PC-3 (cell line): ENCODE measurements around the gene ATXN10. TPM values are rescaled to one million over a fixed set of nuclear protein-coding genes. Genes with fewer than 3 reads are reported as not detected.

Experiments used
- ATAC-seq: fragments of 200-7000 bp; cut with Tn5 transposase; 2 replicates; pipeline ENCODE4 v1.9.1; 2020; ENCODE audit warnings: mild to moderate bottlenecking, moderate library complexity
- BruUV-seq: library from RNA; stranded (reverse); fragments of 400-500 nt; replicated peaks from 2 replicates; lab custom pipeline; 2021; lab: Mats Ljungman, UMichigan
- CTCF ChIA-PET: fragments of 300-600 bp; sonication (Branson Sonifier 250); formaldehyde crosslinking; loops from one replicate; lab custom pipeline; 2022; ENCODE audit warnings: antibody characterized with exemption; lab: Charles Lee
- POLR2A ChIA-PET: fragments of 300-600 bp; sonication (Branson Sonifier 250); formaldehyde crosslinking; loops from one replicate; lab custom pipeline; 2022; ENCODE audit warnings: antibody characterized with exemption; ENCODE audit not compliant: unreplicated experiment; lab: Charles Lee
- DNase-seq: peaks from one replicate; pipeline ENCODE4 v3.0.0-alpha.2; 2015
- H2AFZ ChIP-seq: fragments of 300-600 bp; sonication (generic); 2 replicates; pipeline ENCODE4 v1.6.0; 2016; ENCODE audit warnings: antibody characterized with exemption, low read length
- H3F3A ChIP-seq: fragments of 300-600 bp; sonication (generic); one replicate; pipeline ENCODE4 v1.6.0; 2017; ENCODE audit warnings: antibody characterized with exemption, low read length, control low read depth, mild to moderate bottlenecking; ENCODE audit not compliant: unreplicated experiment
- H3K27ac ChIP-seq: fragments of 300-600 bp; sonication (generic); 2 replicates; pipeline ENCODE4 v1.5.1; 2016; ENCODE audit warnings: mild to moderate bottlenecking, low read length
- H3K27me3 ChIP-seq: fragments of 300-600 bp; sonication (generic); 2 replicates; pipeline ENCODE4 v1.6.1; 2016; ENCODE audit warnings: low read length, mixed read lengths
- H3K36me3 ChIP-seq: fragments of 300-600 bp; sonication (generic); 2 replicates; pipeline ENCODE4 v1.6.1; 2016; ENCODE audit warnings: low read depth, mixed run types, low read length, mixed read lengths
- H3K4me1 ChIP-seq: fragments of 300-600 bp; sonication (generic); 2 replicates; pipeline ENCODE4 v1.5.1; 2016; ENCODE audit warnings: low read length; ENCODE audit not compliant: insufficient read depth
- H3K4me2 ChIP-seq: fragments of 300-600 bp; sonication (generic); 2 replicates; pipeline ENCODE4 v1.6.0; 2016; ENCODE audit warnings: low read length
- H3K4me3 ChIP-seq: fragments of 300-600 bp; sonication (generic); 2 replicates; pipeline ENCODE4 v1.5.1; 2016; ENCODE audit warnings: mild to moderate bottlenecking, low read length, mixed read lengths
- H3K79me2 ChIP-seq: fragments of 300-600 bp; sonication (generic); 2 replicates; pipeline ENCODE4 v1.6.1; 2017; ENCODE audit warnings: low read length, mixed read lengths
- H3K9ac ChIP-seq: fragments of 300-600 bp; sonication (generic); 2 replicates; pipeline ENCODE4 v1.6.0; 2016; ENCODE audit warnings: mild to moderate bottlenecking, low read length
- H3K9me2 ChIP-seq: fragments of 300-600 bp; sonication (generic); replicated peaks from 2 replicates; pipeline ENCODE4 v1.6.1; 2016; ENCODE audit warnings: mixed run types, low read length, mixed read lengths
- H3K9me3 ChIP-seq: fragments of 300-600 bp; sonication (generic); 2 replicates; pipeline ENCODE4 v1.6.1; 2016; ENCODE audit warnings: low read length, mixed read lengths
- H4K20me1 ChIP-seq: fragments of 300-600 bp; sonication (generic); 2 replicates; pipeline ENCODE4 v1.6.1; 2016; ENCODE audit warnings: low read length, mixed read lengths
- EZH2 ChIP-seq: fragments of 300-600 bp; sonication (generic); IDR thresholded peaks from one replicate; pipeline ENCODE4 v1.6.1; 2017; ENCODE audit warnings: antibody characterized with exemption, mild to moderate bottlenecking, low read length; ENCODE audit not compliant: unreplicated experiment
- EZH2phosphoT487 ChIP-seq: fragments of 300-600 bp; sonication (generic); IDR thresholded peaks from 2 replicates; pipeline ENCODE4 v1.6.1; 2018; ENCODE audit warnings: mild to moderate bottlenecking, antibody characterized with exemption, low read length, borderline replicate concordance
- intact Hi-C: fragments of 100-400 bp; cut with micrococcal nuclease; formaldehyde crosslinking; loops from 2 replicates; pipeline ENCODE4 v1.9.0; 2023
- total RNA-seq: library from RNA; depleted of rRNA; stranded (reverse); fragments of >200 nt; gene quantifications from 2 replicates; pipeline ENCODE4 v1.2.3, GENCODE V29; 2014
- TF ChIP-seq, protein P1 (sequence below): fragments of 300-600 bp; sonication (generic); conservative IDR thresholded peaks from 2 replicates; pipeline ENCODE4 v1.5.1; 2017; ENCODE audit warnings: antibody characterized with exemption, low read depth, mild to moderate bottlenecking, low read length

ATXN10 gene
- total RNA-seq, 1 experiment from 2014 or later: 40.6 TPM

DNA sequence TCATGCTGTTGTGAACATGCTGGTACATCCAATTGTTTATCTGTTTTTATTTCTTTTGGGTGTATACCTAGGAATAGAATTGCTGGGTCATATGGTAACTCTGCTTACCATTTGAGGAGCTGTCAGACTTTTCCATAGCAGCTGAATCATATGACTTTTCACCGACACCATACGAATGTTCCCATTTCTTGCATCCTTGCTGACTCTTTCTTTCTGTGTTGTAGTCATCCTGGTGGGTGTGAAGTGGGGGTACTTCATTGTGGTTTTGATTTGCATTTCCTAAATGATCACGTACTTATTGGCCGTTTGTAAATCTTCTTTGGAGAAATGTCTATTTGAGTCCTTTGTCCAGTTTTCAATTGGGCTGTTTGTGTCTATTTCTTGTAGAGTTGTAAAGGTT lies 26.5 kb downstream of the ATXN10 start:
- Histone ChIP-seq H3K9me2 (no peaks in the 10 kb centered on the region), H3K4me1 (peaks cover 2% of the 10 kb centered on the region), H3K36me3 (peaks cover 26% of the 10 kb centered on the region), H3K4me3 (no peak overlapping the region), H3K27me3 (no peaks in the 10 kb centered on the region), H3K27ac (no peak overlapping the region), H3K4me2 (no peak overlapping the region), H4K20me1 (no peaks in the 10 kb centered on the region), H2AFZ (no peak overlapping the region), H3K9me3 (no peaks in the 10 kb centered on the region), H3K79me2 (peaks cover 30% of the 10 kb centered on the region), H3F3A (no peaks in the 10 kb centered on the region), H3K9ac (no peak overlapping the region)
- DNase-seq (no peak), ATAC-seq (no peak)
- no TSS peak for BruUV-seq
- intact Hi-C loops: no loop called here
- POLR2A ChIA-PET: no interaction called here
- TF ChIP-seq EZH2 (no peak), EZH2phosphoT487 (no peak)
- TF ChIP-seq, protein P1, sequence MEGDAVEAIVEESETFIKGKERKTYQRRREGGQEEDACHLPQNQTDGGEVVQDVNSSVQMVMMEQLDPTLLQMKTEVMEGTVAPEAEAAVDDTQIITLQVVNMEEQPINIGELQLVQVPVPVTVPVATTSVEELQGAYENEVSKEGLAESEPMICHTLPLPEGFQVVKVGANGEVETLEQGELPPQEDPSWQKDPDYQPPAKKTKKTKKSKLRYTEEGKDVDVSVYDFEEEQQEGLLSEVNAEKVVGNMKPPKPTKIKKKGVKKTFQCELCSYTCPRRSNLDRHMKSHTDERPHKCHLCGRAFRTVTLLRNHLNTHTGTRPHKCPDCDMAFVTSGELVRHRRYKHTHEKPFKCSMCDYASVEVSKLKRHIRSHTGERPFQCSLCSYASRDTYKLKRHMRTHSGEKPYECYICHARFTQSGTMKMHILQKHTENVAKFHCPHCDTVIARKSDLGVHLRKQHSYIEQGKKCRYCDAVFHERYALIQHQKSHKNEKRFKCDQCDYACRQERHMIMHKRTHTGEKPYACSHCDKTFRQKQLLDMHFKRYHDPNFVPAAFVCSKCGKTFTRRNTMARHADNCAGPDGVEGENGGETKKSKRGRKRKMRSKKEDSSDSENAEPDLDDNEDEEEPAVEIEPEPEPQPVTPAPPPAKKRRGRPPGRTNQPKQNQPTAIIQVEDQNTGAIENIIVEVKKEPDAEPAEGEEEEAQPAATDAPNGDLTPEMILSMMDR: no peak
- CTCF ChIA-PET: no interaction called here

DNA sequence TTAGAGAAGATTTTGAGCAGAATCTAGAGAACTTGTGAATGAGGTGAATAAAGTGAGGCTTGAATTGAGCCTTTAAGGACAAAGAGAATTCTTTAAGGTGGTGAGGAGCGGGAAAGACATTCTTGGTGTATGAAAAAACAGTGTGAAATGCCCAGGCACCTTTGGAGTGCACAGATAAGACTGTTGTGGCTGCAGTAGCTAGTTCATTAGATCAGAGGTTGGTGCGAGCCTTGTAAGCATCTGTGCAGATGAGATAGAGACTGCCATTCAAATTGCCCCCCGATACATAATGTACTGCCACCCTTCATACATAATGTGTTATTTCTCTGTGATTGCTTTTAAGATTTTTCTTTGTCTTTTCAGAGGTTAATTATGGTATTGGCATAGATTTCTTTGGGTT lies 31.3 kb downstream of the ATXN10 start:
- POLR2A ChIA-PET: no interaction called here
- no peak overlapping the region for H3K27ac ChIP-seq

DNA sequence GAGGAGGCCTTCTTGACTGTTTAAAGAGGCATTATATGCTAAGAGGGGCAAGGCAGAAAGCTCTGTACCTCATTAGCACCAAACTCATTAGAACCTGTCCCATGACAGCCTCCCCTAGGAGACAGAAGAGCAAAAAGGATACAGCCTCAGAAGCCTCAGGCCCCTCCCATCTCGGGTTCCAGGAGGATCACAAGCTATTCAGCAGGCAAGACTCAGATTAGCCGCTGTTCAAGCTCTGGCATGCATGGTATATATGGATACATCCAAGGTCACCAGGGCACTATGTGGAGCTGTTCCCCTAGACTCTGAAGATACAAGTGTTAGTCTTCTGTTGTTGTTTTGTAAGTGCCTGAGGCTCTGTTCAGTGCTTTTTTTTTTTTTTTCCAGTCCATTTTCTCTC lies 32.1 kb downstream of the ATXN10 start:
- H3K4me3 ChIP-seq: no peak overlapping the region
- peaks cover 39% of the 10 kb centered on the region for H3K79me2 ChIP-seq
- no peaks in the 10 kb centered on the region for H3K9me3 ChIP-seq
- ChIA-PET CTCF (no interaction called here), POLR2A (no interaction called here)
- no peaks in the 10 kb centered on the region for H3K27me3 ChIP-seq
- H3K4me1 ChIP-seq: peaks cover 10% of the 10 kb centered on the region
- H3F3A ChIP-seq: no peaks in the 10 kb centered on the region
- intact Hi-C loops: no loop called here
- ATAC-seq (no peak), DNase-seq (no peak)
- H3K9me2 ChIP-seq: no peaks in the 10 kb centered on the region
- no TSS peak for BruUV-seq
- TF ChIP-seq EZH2: no peak
- TF ChIP-seq EZH2phosphoT487: no peak
- no peak overlapping the region for H3K9ac ChIP-seq
- no peaks in the 10 kb centered on the region for H4K20me1 ChIP-seq
- H3K36me3 ChIP-seq: peaks cover 42% of the 10 kb centered on the region
- H2AFZ ChIP-seq: no peak overlapping the region
- no peak overlapping the region for H3K27ac ChIP-seq
- no peak overlapping the region for H3K4me2 ChIP-seq

More for the DNA sequence above, 31.3 kb downstream of the ATXN10 start:
- Histone ChIP-seq H3K4me2 (no peak overlapping the region), H3K9me2 (no peaks in the 10 kb centered on the region), H3K9ac (no peak overlapping the region), H3K9me3 (no peaks in the 10 kb centered on the region), H3K4me3 (no peak overlapping the region), H3F3A (no peaks in the 10 kb centered on the region), H4K20me1 (no peaks in the 10 kb centered on the region), H3K4me1 (peaks cover 2% of the 10 kb centered on the region), H3K27me3 (no peaks in the 10 kb centered on the region), H3K36me3 (peaks cover 39% of the 10 kb centered on the region), H2AFZ (no peak overlapping the region), H3K79me2 (peaks cover 42% of the 10 kb centered on the region)
- CTCF ChIA-PET: no interaction called here
- intact Hi-C loops: no loop called here
- no peak for TF ChIP-seq EZH2
- no peak for TF ChIP-seq EZH2phosphoT487
- TF ChIP-seq, protein P1: no peak
- ATAC-seq (no peak), DNase-seq (no peak)
- no TSS peak for BruUV-seq
